Adrenal gland (tissue), 5 donors: Measurements from ENCODE around the gene SPINT2.

Experiments used
- CTCF ChIP-seq, 6 experiments: fragments of 450-650 bp in 4 of 6; fragments of 200-600 bp in 2 of 6; sonication (generic) in 1 of 6; IDR thresholded peaks; 1 replicate in 5 of 6; 2 replicates in 1 of 6; pipeline versions ENCODE4 v1.5.1 to v1.8.0; 2016 to 2021; ENCODE audit warnings: antibody characterized with exemption in 6 of 6, mild to moderate bottlenecking in 2 of 6, moderate library complexity in 1 of 6
- POLR2A ChIP-seq, 2 donors: fragments of 450-650 bp; IDR thresholded peaks; one replicate each; pipeline ENCODE4 v1.6.1; 2017; ENCODE audit warnings: antibody characterized with exemption in 2 of 2, mild to moderate bottlenecking in 2 of 2, moderate library complexity in 1 of 2
- donor health status: DM: no; HTN: no; CAD: no.

GRCh38 chr19:38310986-38311385 is 46.6 kb downstream of the SPINT2 start:
- TF ChIP-seq CTCF (IDR thresholded peaks at IDR 0.05) (no peak), POLR2A (IDR thresholded peaks at IDR 0.05) (no peak)
